Measurements from ENCODE around the gene CORO7. TPM values are rescaled to one million over a fixed set of nuclear protein-coding genes. Genes with fewer than 3 reads are reported as not detected.

Gene CORO7
- total RNA-seq, 4 donors from 2014 or later: 5.7 to 15.3 (median 7.2) TPM

DNA sequence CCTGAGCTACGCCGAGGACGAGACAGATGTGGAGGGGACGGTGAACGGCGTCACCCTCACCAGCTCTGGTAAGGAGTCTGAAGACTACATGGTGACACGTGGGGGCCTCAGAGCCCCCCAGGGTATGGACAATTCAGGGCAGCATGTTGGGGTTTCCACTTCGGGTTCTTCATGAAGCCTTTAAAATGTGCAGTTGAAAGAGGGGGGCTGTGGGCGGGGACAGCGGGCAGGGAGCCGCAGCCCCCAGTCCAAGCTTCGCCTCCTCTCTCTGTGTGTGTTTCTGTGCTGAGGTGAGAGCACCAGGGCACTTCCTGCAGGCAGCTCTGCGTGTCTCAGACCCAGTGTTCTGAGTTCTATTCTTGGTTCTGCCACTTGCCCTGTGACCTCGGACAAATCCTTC lies 34.0 kb upstream of the CORO7 start:
- TF ChIP-seq POLR2A (IDR thresholded peaks at IDR 0.05): no peak
- TF ChIP-seq, protein P1, sequence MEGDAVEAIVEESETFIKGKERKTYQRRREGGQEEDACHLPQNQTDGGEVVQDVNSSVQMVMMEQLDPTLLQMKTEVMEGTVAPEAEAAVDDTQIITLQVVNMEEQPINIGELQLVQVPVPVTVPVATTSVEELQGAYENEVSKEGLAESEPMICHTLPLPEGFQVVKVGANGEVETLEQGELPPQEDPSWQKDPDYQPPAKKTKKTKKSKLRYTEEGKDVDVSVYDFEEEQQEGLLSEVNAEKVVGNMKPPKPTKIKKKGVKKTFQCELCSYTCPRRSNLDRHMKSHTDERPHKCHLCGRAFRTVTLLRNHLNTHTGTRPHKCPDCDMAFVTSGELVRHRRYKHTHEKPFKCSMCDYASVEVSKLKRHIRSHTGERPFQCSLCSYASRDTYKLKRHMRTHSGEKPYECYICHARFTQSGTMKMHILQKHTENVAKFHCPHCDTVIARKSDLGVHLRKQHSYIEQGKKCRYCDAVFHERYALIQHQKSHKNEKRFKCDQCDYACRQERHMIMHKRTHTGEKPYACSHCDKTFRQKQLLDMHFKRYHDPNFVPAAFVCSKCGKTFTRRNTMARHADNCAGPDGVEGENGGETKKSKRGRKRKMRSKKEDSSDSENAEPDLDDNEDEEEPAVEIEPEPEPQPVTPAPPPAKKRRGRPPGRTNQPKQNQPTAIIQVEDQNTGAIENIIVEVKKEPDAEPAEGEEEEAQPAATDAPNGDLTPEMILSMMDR (IDR thresholded peaks at IDR 0.05 in 4 of 5, conservative IDR thresholded peaks at IDR 0.05 in 1 of 5): no peak
- H3K4me1 ChIP-seq: no peaks in the 10 kb centered on the region
- no peak overlapping the region for H3K4me3 ChIP-seq
- H3K27me3 ChIP-seq: no peaks in the 10 kb centered on the region
- no peak overlapping the region for H3K27ac ChIP-seq
- H3K9me3 ChIP-seq: no peaks in the 10 kb centered on the region
- in situ Hi-C loops (cut with MboI; ENCODE audit: low sequenced_read_pairs in 4 of 4): no loop called here
- DNase-seq: no peak
- peaks cover 4 to 95% of the 10 kb centered on the region in 2 donors for H3K36me3 ChIP-seq
- intact Hi-C loops (cut with DNase I; ENCODE audit: low total_unique reads): no loop called here
- ATAC-seq: no peak

DNA sequence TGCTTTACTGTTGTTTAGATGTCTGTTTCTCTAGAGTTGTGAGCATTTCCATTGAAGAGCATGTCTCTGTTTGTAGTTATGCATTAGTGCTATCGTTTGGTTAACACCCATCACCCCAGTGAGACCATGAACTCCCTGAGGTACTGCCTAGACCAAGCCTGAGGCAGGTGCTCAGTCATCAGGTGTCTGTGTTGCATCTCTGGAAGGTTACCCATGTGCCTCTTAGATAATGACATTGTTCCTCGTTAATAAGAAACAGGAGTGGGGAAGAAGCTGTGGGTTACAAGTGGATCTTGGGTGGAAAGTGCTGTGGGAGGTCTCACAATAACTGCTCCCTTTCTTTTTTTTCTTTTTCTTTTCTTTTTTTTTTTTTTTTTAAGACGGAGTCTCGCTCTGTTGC lies 27.6 kb upstream of the CORO7 start:
- no peak overlapping the region for H3K27ac ChIP-seq
- H3K9me3 ChIP-seq: no peaks in the 10 kb centered on the region
- ATAC-seq: no peak
- DNase-seq: no peak
- in situ Hi-C loops (cut with MboI; ENCODE audit: low sequenced_read_pairs in 4 of 4) (no loop called here), intact Hi-C loops (cut with DNase I; ENCODE audit: low total_unique reads) (no loop called here)
- H3K27me3 ChIP-seq: no peaks in the 10 kb centered on the region
- H3K36me3 ChIP-seq: peaks cover 0 to 98% of the 10 kb centered on the region in 2 donors
- no peaks in the 10 kb centered on the region for H3K4me1 ChIP-seq
- no peak overlapping the region for H3K4me3 ChIP-seq
- TF ChIP-seq, protein P1 (IDR thresholded peaks at IDR 0.05 in 4 of 5, conservative IDR thresholded peaks at IDR 0.05 in 1 of 5): no peak
- no peak for TF ChIP-seq POLR2A (IDR thresholded peaks at IDR 0.05)

DNA sequence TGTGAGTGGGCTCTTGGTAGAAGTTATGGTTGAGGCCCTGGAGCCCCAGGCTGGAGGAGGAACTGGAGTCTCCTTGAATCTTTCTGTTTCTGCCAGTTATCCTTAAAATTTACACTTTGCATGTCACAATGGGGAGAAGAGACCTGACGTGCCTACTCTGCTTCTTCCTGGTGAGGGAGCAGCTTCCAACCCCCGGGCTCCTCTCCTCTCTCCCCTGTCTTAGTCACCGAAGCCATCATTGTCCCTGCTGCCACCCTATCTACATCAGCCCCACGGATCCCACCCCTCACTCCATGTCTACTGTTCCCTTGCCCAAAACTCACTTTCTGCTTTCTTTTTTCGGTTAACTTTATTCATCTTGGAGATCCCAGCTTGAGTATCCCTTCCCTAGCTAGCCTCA lies 26.9 kb upstream of the CORO7 start:
- H3K9me3 ChIP-seq: no peaks in the 10 kb centered on the region
- ATAC-seq: no peak
- H3K36me3 ChIP-seq: peaks cover 0 to 98% of the 10 kb centered on the region in 2 donors
- no peak overlapping the region for H3K4me3 ChIP-seq
- intact Hi-C loops (cut with DNase I; ENCODE audit: low total_unique reads): no loop called here
- H3K27ac ChIP-seq: no peak overlapping the region
- TF ChIP-seq POLR2A (IDR thresholded peaks at IDR 0.05): no peak
- TF ChIP-seq, protein P1 (IDR thresholded peaks at IDR 0.05 in 4 of 5, conservative IDR thresholded peaks at IDR 0.05 in 1 of 5): no peak
- no peak for DNase-seq
- no peaks in the 10 kb centered on the region for H3K27me3 ChIP-seq
- in situ Hi-C loops (cut with MboI; ENCODE audit: low sequenced_read_pairs in 4 of 4): no loop called here
- H3K4me1 ChIP-seq: no peaks in the 10 kb centered on the region

DNA sequence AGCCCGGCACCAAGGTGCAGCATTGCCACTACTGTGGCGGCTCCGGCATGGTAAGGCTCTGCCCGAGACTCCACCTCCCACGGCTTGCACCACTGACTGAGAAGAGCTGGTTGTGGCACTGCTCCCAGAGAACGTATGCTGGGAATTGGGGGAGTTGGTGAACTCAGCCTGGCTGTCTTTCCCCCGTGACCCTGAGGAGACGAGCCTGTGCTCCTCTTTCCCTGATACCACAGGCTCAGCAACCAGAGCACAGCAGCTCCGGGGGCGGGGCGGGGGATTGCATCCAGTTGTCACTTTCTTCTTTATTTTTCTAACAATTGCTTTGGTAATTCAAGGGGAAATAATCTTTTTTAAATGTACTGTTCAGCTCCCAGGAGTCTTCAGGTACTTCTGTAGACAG lies 26.0 kb upstream of the CORO7 start:
- no peaks in the 10 kb centered on the region for H3K4me1 ChIP-seq
- in situ Hi-C loops (cut with MboI; ENCODE audit: low sequenced_read_pairs in 4 of 4): no loop called here
- TF ChIP-seq, protein P1 (IDR thresholded peaks at IDR 0.05 in 4 of 5, conservative IDR thresholded peaks at IDR 0.05 in 1 of 5): no peak
- no peak for TF ChIP-seq POLR2A (IDR thresholded peaks at IDR 0.05)
- no peak overlapping the region for H3K27ac ChIP-seq
- no peaks in the 10 kb centered on the region for H3K27me3 ChIP-seq
- H3K9me3 ChIP-seq: no peaks in the 10 kb centered on the region
- no peak for ATAC-seq
- intact Hi-C loops (cut with DNase I; ENCODE audit: low total_unique reads): no loop called here
- no peak overlapping the region for H3K4me3 ChIP-seq
- peaks cover 0 to 99% of the 10 kb centered on the region in 2 donors for H3K36me3 ChIP-seq
- no peak for DNase-seq

DNA sequence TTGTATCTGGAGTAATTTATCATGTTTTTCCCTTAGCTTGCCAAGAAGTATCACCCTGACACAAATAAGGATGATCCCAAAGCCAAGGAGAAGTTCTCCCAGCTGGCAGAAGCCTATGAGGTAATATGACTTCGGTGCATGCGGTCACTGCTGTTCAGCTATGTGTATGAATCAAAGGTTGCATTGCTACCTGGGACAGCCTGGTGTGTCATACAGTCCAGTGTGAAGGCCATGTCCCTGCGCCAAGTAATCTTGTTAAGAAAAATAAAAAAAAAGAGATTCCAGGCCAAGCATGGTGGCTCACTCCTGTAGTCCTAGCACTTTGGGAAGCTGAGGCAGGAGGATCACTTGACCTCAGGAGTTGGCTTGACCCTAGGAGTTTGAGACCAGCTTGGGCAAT lies 21.0 kb upstream of the CORO7 start:
- Histone ChIP-seq H3K9me3 (no peaks in the 10 kb centered on the region), H3K4me3 (no peak overlapping the region), H3K27ac (no peak overlapping the region), H3K36me3 (peaks cover 0 to 75% of the 10 kb centered on the region in 2 donors), H3K27me3 (no peaks in the 10 kb centered on the region), H3K4me1 (no peaks in the 10 kb centered on the region)
- DNase-seq (no peak), ATAC-seq (no peak)
- in situ Hi-C loops (cut with MboI; ENCODE audit: low sequenced_read_pairs in 4 of 4): no loop called here
- TF ChIP-seq, protein P1 (IDR thresholded peaks at IDR 0.05 in 4 of 5, conservative IDR thresholded peaks at IDR 0.05 in 1 of 5): no peak
- TF ChIP-seq POLR2A (IDR thresholded peaks at IDR 0.05): no peak
- intact Hi-C loops (cut with DNase I; ENCODE audit: low total_unique reads): no loop called here
